ENCODE measurements around the gene NKAIN2. TPM values are rescaled to one million over a fixed set of nuclear protein-coding genes. Genes with fewer than 3 reads are reported as not detected.

Gene NKAIN2
- total and polyA plus RNA-seq, 5 donors from 2014 or later: not detected

DNA sequence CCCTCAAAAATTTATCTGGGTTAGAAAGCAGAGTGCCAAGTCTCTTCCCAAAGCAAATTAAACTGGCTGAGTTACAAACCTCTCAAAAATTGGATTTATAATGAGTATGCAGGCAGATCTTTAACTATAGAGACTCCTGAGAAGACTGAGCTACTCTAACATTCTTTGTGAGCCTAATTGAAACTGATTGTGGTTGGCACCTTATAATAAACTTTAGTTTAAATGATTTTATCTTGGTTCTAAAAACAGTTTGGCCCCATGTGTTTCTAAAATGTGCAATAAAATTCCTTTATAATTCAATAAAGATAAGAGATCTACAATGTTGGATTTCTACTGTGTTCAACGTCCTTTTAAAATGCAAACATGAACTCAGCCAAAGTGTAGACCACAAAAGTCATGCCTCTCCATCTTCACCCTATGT is 678.4 kb downstream of the NKAIN2 start:
- Mint-ChIP-seq H3K4me3 (no peak overlapping the region), H3K4me1 (no peaks in the 10 kb centered on the region), H3K36me3 (no peaks in the 10 kb centered on the region), H3K27me3 (no peaks in the 10 kb centered on the region), H3K9me3 (peaks cover 0 to 10% (median 0%) of the 10 kb centered on the region in 7 donors), H3K27ac (no peak overlapping the region)
- no peak overlapping the region for H3K27ac ChIP-seq (ENCODE audit: insufficient read depth, low read length, poor library complexity, severe bottlenecking)
- ATAC-seq (ENCODE audit: low read depth in 2 of 2) (no peak), DNase-seq (no peak)
- H3K36me3 ChIP-seq (ENCODE audit: control insufficient read depth, insufficient read depth, low read length): no peaks in the 10 kb centered on the region
- H3K9me3 ChIP-seq (ENCODE audit: control insufficient read depth in 2 of 2, low read length in 2 of 2): no peaks in the 10 kb centered on the region
- H3K4me3 ChIP-seq (ENCODE audit: low read depth, low read length): no peak overlapping the region
- H3K27me3 ChIP-seq (ENCODE audit: control insufficient read depth, insufficient read depth, low read length): no peaks in the 10 kb centered on the region
- no peaks in the 10 kb centered on the region for H3K4me1 ChIP-seq (ENCODE audit: control insufficient read depth, insufficient read depth, low read length, poor library complexity, severe bottlenecking)

DNA sequence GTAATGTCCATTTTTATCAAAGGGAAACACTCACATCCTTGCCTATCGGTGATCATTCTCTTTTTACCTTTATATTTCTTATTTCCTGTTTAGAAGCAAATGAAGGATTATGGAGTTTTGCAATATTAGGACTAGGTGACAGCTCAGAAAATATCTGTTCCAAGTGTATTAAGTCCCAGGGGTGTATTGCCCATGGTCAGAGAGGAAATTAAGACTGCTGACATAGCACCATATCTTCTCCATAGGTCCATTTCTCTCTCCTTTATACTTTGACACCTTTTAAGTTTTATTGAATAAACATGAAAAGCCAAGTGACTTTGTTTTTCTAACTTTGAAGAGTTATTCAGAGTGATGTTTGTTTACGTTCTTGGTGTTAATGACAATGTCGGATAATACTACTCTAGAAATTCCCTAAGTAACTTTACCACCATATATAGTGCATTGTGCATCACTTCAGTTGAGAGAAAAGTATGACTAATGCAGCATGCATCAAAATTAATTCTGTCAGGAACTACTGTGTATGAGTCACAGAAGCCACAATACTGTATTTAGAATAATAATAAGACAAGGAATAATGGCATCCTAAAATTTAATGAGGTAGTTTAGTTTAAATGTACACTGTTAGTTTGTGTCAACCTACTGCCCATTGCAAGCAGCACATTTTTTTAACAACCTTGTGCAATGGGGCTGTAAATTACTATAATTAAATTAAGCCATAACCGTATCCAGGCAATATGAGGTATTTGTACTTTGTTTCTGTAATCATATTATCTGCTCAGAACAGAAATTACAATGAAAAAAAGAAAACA is 684.2 kb downstream of the NKAIN2 start:
- Histone ChIP-seq H3K27me3 (ENCODE audit: control insufficient read depth, insufficient read depth, low read length) (no peaks in the 10 kb centered on the region), H3K36me3 (ENCODE audit: control insufficient read depth, insufficient read depth, low read length) (no peaks in the 10 kb centered on the region), H3K9me3 (ENCODE audit: control insufficient read depth in 2 of 2, low read length in 2 of 2) (peaks cover 0 to 4% of the 10 kb centered on the region in 2 experiments), H3K4me1 (ENCODE audit: control insufficient read depth, insufficient read depth, low read length, poor library complexity, severe bottlenecking) (no peaks in the 10 kb centered on the region), H3K27ac (ENCODE audit: insufficient read depth, low read length, poor library complexity, severe bottlenecking) (no peak overlapping the region), H3K4me3 (ENCODE audit: low read depth, low read length) (no peak overlapping the region)
- Mint-ChIP-seq H3K36me3 (no peaks in the 10 kb centered on the region), H3K27me3 (no peaks in the 10 kb centered on the region), H3K4me1 (no peaks in the 10 kb centered on the region), H3K27ac (no peak overlapping the region), H3K4me3 (no peak overlapping the region), H3K9me3 (peaks cover 0 to 9% (median 3%) of the 10 kb centered on the region in 7 donors)
- no peak for DNase-seq
- ATAC-seq (ENCODE audit: low read depth in 2 of 2): no peak

DNA sequence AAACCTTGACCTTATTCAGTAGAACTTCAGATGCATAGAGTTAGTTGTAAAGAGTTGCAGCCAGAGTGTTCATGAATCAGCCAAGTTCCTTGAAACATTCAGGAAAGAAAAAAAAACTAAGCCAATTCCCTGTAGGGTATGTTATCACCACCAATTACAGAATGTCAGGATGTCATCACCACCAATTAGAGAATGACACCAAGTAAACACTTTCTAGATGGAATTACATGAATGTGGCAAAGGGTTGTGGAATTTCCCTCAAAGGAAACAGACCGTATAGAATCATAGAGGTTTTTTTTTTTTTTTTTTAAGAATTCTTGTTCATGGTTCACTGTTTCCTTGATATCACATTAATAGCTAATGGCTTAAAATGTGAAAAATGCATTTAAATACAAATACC is 686.5 kb downstream of the NKAIN2 start:
- Histone ChIP-seq H3K27me3 (ENCODE audit: control insufficient read depth, insufficient read depth, low read length) (no peaks in the 10 kb centered on the region), H3K27ac (ENCODE audit: insufficient read depth, low read length, poor library complexity, severe bottlenecking) (no peak overlapping the region), H3K4me3 (ENCODE audit: low read depth, low read length) (no peak overlapping the region), H3K36me3 (ENCODE audit: control insufficient read depth, insufficient read depth, low read length) (no peaks in the 10 kb centered on the region), H3K4me1 (ENCODE audit: control insufficient read depth, insufficient read depth, low read length, poor library complexity, severe bottlenecking) (no peaks in the 10 kb centered on the region), H3K9me3 (ENCODE audit: control insufficient read depth in 2 of 2, low read length in 2 of 2) (peaks cover 0 to 4% of the 10 kb centered on the region in 2 experiments)
- Mint-ChIP-seq H3K27ac (no peak overlapping the region), H3K4me3 (no peak overlapping the region), H3K4me1 (no peaks in the 10 kb centered on the region), H3K27me3 (no peaks in the 10 kb centered on the region), H3K36me3 (no peaks in the 10 kb centered on the region), H3K9me3 (peaks cover under 1 to 15% (median 4%) of the 10 kb centered on the region in 7 donors)
- ATAC-seq (ENCODE audit: low read depth in 2 of 2) (no peak), DNase-seq (no peak)

DNA sequence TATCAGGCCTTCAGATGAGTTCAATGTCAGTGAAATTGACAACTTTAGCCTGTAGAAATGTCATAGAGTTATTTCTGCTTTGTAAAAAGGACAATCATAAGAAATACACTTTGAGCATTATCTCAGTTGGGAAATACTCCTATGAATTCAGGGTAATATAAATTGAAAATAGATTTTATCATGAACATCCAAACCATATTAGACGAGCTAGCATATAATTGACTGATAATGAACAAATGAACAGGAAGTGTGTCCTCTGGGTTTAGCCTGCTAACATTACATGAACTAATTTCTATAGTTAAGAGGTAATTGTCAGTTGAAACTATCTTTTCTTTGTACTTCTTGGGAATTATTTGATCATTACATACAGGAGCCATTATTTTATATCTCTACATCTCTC is 689.6 kb downstream of the NKAIN2 start:
- no peak overlapping the region for H3K4me3 Mint-ChIP-seq
- H3K36me3 ChIP-seq (ENCODE audit: control insufficient read depth, insufficient read depth, low read length): no peaks in the 10 kb centered on the region

DNA sequence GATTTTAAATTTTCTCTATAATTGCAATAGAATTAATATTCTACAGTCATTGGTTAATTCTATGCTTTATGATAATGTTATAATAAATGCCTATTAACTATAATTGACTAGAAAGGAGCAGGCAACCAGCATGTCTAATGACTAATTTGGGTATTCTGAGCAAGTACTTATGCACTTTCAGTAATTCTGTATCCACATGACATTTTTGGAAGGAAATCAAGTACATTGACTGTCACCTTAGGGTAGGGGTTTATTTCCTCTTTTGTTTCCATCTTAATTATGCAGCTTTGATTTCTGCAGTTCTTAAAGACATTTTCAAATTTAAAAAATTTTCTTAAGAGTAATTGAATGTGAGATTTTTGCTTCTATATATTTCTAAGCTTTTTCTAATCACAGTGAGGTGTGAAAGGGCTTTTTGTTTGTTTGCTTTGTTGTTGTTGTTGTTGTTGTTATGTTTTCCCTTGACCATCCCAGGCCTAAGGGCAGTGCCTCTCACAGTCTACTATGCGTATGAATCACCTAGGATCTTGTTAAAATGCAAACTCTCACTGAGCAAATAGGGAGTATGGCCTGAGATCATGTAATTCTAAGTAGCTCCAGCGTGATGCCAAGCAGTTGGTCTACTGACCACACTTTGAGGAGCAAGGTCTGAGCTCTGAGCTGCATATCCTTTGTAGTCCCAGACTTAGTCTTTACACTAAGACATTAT is 691.4 kb downstream of the NKAIN2 start:
- no peaks in the 10 kb centered on the region for H3K9me3 ChIP-seq (ENCODE audit: control insufficient read depth in 2 of 2, low read length in 2 of 2)
- ATAC-seq (ENCODE audit: low read depth in 2 of 2): no peak
- H3K4me3 ChIP-seq (ENCODE audit: low read depth, low read length): no peak overlapping the region
- no peaks in the 10 kb centered on the region for H3K4me1 Mint-ChIP-seq
- DNase-seq: no peak
- H3K27me3 ChIP-seq (ENCODE audit: control insufficient read depth, insufficient read depth, low read length): no peaks in the 10 kb centered on the region
- H3K27ac Mint-ChIP-seq: no peak overlapping the region
- no peaks in the 10 kb centered on the region for H3K4me1 ChIP-seq (ENCODE audit: control insufficient read depth, insufficient read depth, low read length, poor library complexity, severe bottlenecking)
- H3K36me3 ChIP-seq (ENCODE audit: control insufficient read depth, insufficient read depth, low read length): no peaks in the 10 kb centered on the region
- no peaks in the 10 kb centered on the region for H3K36me3 Mint-ChIP-seq
- H3K9me3 Mint-ChIP-seq: peaks cover 2 to 12% (median 4%) of the 10 kb centered on the region in 7 donors
- H3K4me3 Mint-ChIP-seq: no peak overlapping the region
- H3K27ac ChIP-seq (ENCODE audit: insufficient read depth, low read length, poor library complexity, severe bottlenecking): no peak overlapping the region
- H3K27me3 Mint-ChIP-seq: no peaks in the 10 kb centered on the region

More for the DNA sequence above, 689.6 kb downstream of the NKAIN2 start:
- Histone ChIP-seq H3K4me1 (ENCODE audit: control insufficient read depth, insufficient read depth, low read length, poor library complexity, severe bottlenecking) (no peaks in the 10 kb centered on the region), H3K9me3 (ENCODE audit: control insufficient read depth in 2 of 2, low read length in 2 of 2) (no peaks in the 10 kb centered on the region), H3K27ac (ENCODE audit: insufficient read depth, low read length, poor library complexity, severe bottlenecking) (no peak overlapping the region), H3K27me3 (ENCODE audit: control insufficient read depth, insufficient read depth, low read length) (no peaks in the 10 kb centered on the region), H3K4me3 (ENCODE audit: low read depth, low read length) (no peak overlapping the region)
- no peak for DNase-seq
- Mint-ChIP-seq H3K36me3 (no peaks in the 10 kb centered on the region), H3K9me3 (peaks cover 2 to 16% (median 6%) of the 10 kb centered on the region in 7 donors), H3K27ac (no peak overlapping the region), H3K27me3 (no peaks in the 10 kb centered on the region), H3K4me1 (no peaks in the 10 kb centered on the region)
- ATAC-seq (ENCODE audit: low read depth in 2 of 2): no peak

DNA sequence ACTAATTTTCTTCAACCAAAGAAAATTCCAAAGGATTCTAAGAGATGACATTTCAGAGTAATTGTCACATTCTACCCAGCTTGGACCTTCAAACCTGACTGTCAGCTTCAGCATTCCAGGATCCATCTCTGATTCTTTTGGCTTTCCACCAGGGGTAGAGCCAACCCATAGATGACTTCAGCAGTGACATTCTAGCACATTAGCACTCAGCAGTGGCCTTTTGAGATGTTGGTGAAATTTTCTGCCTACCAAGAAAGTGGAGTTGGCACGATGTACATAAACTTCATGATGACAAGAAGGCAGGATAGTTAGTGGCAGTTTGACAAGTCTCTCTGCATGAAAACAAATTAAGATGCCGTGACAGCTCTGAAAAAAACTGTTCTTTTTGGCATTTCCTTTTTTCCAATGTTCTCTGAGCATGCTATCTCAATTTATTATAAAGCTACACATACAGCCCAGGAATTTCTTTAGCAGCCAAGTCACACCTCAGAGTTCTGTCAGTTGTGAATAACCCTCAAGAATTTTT is 692.1 kb downstream of the NKAIN2 start:
- ATAC-seq (ENCODE audit: low read depth in 2 of 2): no peak
- H3K4me3 ChIP-seq (ENCODE audit: low read depth, low read length): no peak overlapping the region
- DNase-seq: no peak
- Mint-ChIP-seq H3K27me3 (no peaks in the 10 kb centered on the region), H3K9me3 (peaks cover 2 to 12% (median 4%) of the 10 kb centered on the region in 7 donors), H3K4me1 (no peaks in the 10 kb centered on the region), H3K27ac (no peak overlapping the region), H3K36me3 (no peaks in the 10 kb centered on the region), H3K4me3 (no peak overlapping the region)
- no peak overlapping the region for H3K27ac ChIP-seq (ENCODE audit: insufficient read depth, low read length, poor library complexity, severe bottlenecking)
- H3K4me1 ChIP-seq (ENCODE audit: control insufficient read depth, insufficient read depth, low read length, poor library complexity, severe bottlenecking): no peaks in the 10 kb centered on the region
- no peaks in the 10 kb centered on the region for H3K9me3 ChIP-seq (ENCODE audit: control insufficient read depth in 2 of 2, low read length in 2 of 2)
- H3K36me3 ChIP-seq (ENCODE audit: control insufficient read depth, insufficient read depth, low read length): no peaks in the 10 kb centered on the region
- no peaks in the 10 kb centered on the region for H3K27me3 ChIP-seq (ENCODE audit: control insufficient read depth, insufficient read depth, low read length)

DNA sequence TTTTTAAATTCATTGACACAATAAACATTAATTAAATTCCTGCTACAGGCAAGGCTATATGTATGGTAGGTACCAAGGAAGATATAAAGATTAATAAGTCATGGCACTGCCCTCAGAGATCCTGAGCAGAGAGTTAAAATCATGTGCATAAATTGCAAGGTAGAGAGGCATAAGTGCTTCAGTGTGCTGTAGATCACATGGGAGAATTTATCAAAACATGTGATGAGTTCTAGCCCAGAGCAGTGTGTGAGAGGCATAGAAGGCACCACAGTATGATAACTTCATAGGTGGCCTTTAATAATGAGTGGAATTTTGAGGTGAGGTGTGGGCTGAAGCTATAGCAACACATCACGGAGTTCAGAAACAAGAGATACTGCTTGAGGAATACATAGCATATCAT is 692.7 kb downstream of the NKAIN2 start:
- H3K4me1 ChIP-seq (ENCODE audit: control insufficient read depth, insufficient read depth, low read length, poor library complexity, severe bottlenecking): no peaks in the 10 kb centered on the region
- H3K4me3 ChIP-seq (ENCODE audit: low read depth, low read length): no peak overlapping the region
- Mint-ChIP-seq H3K27me3 (no peaks in the 10 kb centered on the region), H3K4me1 (no peaks in the 10 kb centered on the region), H3K27ac (no peak overlapping the region), H3K9me3 (peaks cover 2 to 12% (median 4%) of the 10 kb centered on the region in 7 donors), H3K36me3 (no peaks in the 10 kb centered on the region), H3K4me3 (no peak overlapping the region)
- no peaks in the 10 kb centered on the region for H3K36me3 ChIP-seq (ENCODE audit: control insufficient read depth, insufficient read depth, low read length)
- ATAC-seq (ENCODE audit: low read depth in 2 of 2) (no peak), DNase-seq (no peak)
- H3K27ac ChIP-seq (ENCODE audit: insufficient read depth, low read length, poor library complexity, severe bottlenecking): no peak overlapping the region
- H3K27me3 ChIP-seq (ENCODE audit: control insufficient read depth, insufficient read depth, low read length): no peaks in the 10 kb centered on the region
- H3K9me3 ChIP-seq (ENCODE audit: control insufficient read depth in 2 of 2, low read length in 2 of 2): no peaks in the 10 kb centered on the region

All from CD4-positive, CD25-positive, alpha-beta regulatory T cell (primary cell).